H1 (cell line): ENCODE data around the gene MFSD2A. TPM values are rescaled to one million over a fixed set of nuclear protein-coding genes. Genes with fewer than 3 reads are reported as not detected.

Source experiments
- CTBP2 ChIP-seq: IDR thresholded peaks from 2 replicates; pipeline ENCODE4 v1.7.0; 2011; ENCODE audit warnings: borderline replicate concordance, mild to moderate bottlenecking, moderate library complexity, mixed read lengths, low read length; ENCODE audit not compliant: insufficient read depth, insufficient read length
- KDM1A ChIP-seq: fragments of 200-600, 300-600 bp; sonication (generic); IDR thresholded peaks from 2 replicates; pipeline ENCODE4 v1.7.1; 2016; ENCODE audit warnings: mild to moderate bottlenecking, low read length, borderline replicate concordance
- KDM4A ChIP-seq: IDR thresholded peaks from one replicate; pipeline ENCODE4 v1.7.1; 2012; ENCODE audit warnings: low read depth, mild to moderate bottlenecking, moderate library complexity, low read length, inconsistent platforms; ENCODE audit not compliant: severe bottlenecking
- SP2 ChIP-seq: IDR thresholded peaks from 2 replicates; pipeline ENCODE4 v1.6.1; 2012; ENCODE audit warnings: mild to moderate bottlenecking, low read length, inconsistent platforms
- polyA plus RNA-seq, 7 experiments: library from polyadenylated mRNA; depleted of rRNA in 3 of 7; stranded (reverse) in 5 of 7; unstranded in 2 of 7; fragments of >200 nt in 5 of 7; fragments of 200-250 nt in 2 of 7; gene quantifications; 1 replicate in 5 of 7; 2 replicates in 1 of 7; 4 replicates in 1 of 7; pipeline versions ENCODE4 v1.2.1 to v1.2.3, GENCODE V29; 2011 to 2013; ENCODE audit warnings: missing spikeins in 2 of 7, mixed read lengths in 2 of 7
- total RNA-seq: library from RNA; stranded (reverse); fragmentation: NEBNext Ultra II Directional; extraction: Animal tissue kit (Norgen Biotek cat#: 25700); gene quantifications from 2 replicates; pipeline ENCODE4 v1.2.1, GENCODE V29; 2021
- TF ChIP-seq, protein P1 (sequence below), 3 experiments: IDR thresholded peaks; 1 replicate in 2 of 3; 2 replicates in 1 of 3; pipeline versions ENCODE4 v1.5.1 to v1.6.1; 2011; ENCODE audit warnings: low read length in 3 of 3, mild to moderate bottlenecking in 3 of 3, inconsistent platforms in 2 of 3, low read depth in 1 of 3, moderate library complexity in 1 of 3; ENCODE audit not compliant: insufficient read depth in 1 of 3; ENCODE audit errors: control extremely low read depth in 1 of 3

Gene MFSD2A
- total and polyA plus RNA-seq, 2 of the 8 experiments (the other 6 are each of a cell fraction or from before 2014, with no cell fraction given), result 18.3 to 25.9 TPM

DNA sequence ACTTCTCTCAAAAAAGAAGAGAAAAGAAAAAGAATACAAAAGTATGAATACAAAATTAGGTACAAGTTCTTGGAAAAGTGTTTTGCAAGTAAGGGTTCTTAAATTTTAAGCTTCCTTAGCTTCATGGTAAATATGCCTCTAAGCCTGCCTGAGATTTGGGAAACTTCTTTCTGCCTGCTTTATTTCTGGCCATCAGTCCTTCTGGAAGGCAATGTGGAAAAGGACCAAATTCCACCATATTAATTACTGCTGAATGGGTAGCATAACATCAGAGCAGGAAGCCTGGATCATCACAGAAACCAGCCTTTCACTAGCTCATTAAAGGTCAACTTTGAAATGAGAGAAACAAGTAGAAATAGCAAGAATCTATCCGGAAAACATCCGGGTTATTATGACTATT lies 46.5 kb downstream of the MFSD2A start (continued):
- TF ChIP-seq, protein P1, sequence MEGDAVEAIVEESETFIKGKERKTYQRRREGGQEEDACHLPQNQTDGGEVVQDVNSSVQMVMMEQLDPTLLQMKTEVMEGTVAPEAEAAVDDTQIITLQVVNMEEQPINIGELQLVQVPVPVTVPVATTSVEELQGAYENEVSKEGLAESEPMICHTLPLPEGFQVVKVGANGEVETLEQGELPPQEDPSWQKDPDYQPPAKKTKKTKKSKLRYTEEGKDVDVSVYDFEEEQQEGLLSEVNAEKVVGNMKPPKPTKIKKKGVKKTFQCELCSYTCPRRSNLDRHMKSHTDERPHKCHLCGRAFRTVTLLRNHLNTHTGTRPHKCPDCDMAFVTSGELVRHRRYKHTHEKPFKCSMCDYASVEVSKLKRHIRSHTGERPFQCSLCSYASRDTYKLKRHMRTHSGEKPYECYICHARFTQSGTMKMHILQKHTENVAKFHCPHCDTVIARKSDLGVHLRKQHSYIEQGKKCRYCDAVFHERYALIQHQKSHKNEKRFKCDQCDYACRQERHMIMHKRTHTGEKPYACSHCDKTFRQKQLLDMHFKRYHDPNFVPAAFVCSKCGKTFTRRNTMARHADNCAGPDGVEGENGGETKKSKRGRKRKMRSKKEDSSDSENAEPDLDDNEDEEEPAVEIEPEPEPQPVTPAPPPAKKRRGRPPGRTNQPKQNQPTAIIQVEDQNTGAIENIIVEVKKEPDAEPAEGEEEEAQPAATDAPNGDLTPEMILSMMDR (IDR thresholded peaks at IDR 0.05; ENCODE audit: control extremely low read depth in 1 of 3, insufficient read depth in 1 of 3, low read depth in 1 of 3, low read length in 3 of 3), result no peak
- TF ChIP-seq CTBP2 (no peak), KDM4A (no peak), KDM1A (no peak), SP2 (no peak)
